SIG-M5 treated with dmso at 0.1 percent for 504 hours (cell line): Measurements from ENCODE around the gene CRYL1.
A peak's percentile ranks its signal among the peaks of the same experiment; 100 is the strongest.

ENCODE experiments used
- DNase-seq: peaks from one replicate; lab custom pipeline; 2025; ENCODE audit not compliant: unreplicated experiment; lab: John Stamatoyannopoulos, UW

CRYL1 gene

GRCh38 chr13:20426766-20427448 lies 98.8 kb downstream of the CRYL1 start:
- no peak for DNase-seq

- DNase-seq, result no peak
Measured at GRCh38 chr13:20425819-20426219, 99.8 kb downstream of the CRYL1 start.

- DNase-seq, result no peak
Measured at GRCh38 chr13:20424949-20425348, 100.7 kb downstream of the CRYL1 start.

GRCh38 chr13:20424559-20424852 lies 101.2 kb downstream of the CRYL1 start:
- DNase-seq, result no peak

DNA sequence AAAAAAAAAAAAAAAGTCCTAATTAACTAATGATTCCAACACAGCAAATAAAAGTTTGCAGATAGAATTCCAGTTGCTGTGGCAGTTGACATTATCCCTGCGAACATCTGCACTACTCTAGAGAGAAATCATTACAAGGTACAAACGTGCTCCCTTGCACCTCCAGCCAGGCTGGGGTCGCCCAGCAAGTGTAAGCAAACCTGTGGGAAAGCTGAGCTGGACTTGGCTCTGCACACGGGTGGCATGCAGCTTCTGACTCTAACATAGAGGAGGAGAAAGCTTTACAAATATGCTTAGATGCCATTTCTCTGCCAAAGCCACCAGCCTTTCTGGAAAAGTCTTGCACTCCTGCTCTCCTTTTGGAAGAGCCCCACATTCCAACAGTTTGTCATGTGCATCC lies 103.3 kb downstream of the CRYL1 start:
- DNase-seq, result no peak

DNA sequence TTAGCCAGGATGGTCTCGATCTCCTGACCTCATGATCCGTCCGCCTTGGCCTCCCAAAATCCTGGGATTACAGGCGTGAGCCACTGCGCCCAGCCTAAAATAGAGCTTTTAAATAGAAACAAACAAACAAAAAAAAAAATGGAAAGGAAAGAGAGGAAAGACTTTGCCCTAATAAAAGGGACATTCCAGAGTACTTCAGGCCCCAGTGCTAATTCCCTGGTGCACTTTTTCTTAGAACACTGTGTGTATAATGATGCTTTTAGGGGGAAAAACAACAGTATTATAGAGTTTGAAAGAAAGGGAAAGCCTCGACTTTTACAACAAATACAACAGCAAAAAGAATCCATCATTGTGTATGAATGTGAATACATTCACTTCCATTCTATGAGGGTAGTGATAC lies 104.7 kb downstream of the CRYL1 start:
- no peak for DNase-seq

GRCh38 chr13:20418953-20419352 lies 106.7 kb downstream of the CRYL1 start:
- DNase-seq, result no peak

DNA sequence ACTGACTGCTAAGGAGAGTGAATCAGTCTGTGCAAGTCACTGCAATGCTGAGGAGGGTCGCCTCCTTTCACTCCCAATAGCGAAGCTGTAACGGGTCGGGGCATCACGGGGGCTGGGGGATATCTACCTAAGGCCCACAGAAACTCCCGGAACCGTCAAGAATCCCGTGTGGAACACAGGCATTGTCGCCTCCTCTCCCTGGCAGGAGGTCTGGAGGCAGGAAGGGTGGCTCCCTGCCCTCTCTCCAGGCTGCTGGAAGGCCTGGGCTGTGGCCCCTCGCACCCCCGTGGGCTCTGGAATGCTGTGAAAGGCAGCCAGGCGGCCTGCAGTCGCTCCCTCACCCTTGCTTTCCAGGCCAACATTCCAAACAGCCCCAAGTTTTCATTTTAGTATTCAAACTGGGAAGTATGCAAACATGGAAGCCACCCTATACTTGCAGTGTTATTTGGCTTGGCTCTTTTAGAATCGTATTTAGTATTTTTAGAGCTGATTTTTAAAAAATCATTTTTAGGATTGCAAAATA lies 109.4 kb downstream of the CRYL1 start:
- DNase-seq, result no peak

GRCh38 chr13:20415694-20416107 lies 110.0 kb downstream of the CRYL1 start:
- no peak for DNase-seq

GRCh38 chr13:20415306-20415679 lies 110.4 kb downstream of the CRYL1 start:
- DNase-seq, result no peak

DNA sequence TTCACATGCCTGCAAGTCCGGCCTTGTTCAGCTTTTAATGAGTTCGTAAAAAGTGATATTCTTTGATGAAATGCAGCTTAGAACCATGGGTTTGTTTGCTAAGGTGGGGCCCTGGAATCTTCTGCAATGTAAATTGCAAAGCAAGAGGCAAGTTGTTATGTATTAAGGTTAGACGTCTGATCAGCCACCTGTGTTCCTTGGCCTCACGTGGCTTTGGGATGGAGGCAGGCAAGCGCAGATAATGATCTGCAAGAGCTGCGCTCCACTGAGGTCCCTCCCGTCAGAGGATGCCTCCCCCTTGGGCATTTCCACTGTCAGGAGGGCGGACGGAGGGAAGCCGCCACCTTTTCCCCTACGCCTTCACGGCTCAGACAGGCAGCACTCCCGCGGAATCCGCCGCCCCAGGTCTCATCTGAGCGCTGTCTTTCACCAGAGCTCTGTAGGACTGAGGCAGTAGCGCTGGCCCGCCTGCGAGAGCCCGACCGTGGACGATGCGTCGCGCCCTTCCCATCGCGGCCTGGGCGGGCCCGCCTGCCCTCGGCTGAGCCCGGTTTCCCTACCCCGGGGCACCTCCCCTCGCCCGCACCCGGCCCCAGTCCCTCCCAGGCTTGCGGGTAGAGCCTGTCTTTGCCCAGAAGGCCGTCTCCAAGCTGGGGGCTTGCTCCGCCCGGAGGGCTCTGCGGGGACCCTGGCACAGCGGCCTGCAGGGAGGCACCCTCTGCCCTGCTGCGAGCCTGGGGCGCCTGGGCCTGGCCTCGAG lies 110.9 kb downstream of the CRYL1 start:
- no peak for DNase-seq

DNA sequence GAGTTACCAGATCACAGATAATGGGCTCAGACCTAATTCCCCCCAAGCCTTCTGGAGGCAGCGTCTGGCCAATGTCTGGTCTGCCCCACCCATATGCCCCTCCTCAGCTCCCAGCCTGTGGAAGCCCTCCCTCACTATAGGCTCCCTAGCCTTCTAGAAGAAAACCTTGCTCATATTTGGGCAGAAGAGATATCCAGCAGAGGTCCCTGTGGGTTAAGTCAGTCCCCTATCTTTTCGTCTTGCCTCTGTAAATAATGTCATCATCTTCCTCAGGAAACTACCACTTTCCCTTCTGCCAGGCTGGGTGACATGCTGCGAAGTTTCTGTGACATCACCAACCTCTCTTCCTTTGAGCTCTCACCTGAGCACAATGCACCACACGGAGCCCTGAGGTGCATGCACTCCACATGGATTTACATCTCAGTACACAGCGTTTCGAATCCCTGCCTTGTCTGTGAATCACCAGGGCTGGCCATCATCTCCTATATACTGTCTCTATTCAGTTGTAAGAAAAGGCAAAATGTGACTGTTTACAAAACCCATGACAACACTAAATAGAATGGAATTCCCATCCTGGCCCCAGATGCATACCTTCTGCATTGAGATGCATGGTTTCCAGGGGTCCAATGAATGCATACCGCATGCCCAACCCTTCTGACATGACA lies 112.8 kb downstream of the CRYL1 start:
- DNase-seq, result no peak

GRCh38 chr13:20411638-20412342 lies 113.9 kb downstream of the CRYL1 start:
- peak; percentile 63 for DNase-seq

DNA sequence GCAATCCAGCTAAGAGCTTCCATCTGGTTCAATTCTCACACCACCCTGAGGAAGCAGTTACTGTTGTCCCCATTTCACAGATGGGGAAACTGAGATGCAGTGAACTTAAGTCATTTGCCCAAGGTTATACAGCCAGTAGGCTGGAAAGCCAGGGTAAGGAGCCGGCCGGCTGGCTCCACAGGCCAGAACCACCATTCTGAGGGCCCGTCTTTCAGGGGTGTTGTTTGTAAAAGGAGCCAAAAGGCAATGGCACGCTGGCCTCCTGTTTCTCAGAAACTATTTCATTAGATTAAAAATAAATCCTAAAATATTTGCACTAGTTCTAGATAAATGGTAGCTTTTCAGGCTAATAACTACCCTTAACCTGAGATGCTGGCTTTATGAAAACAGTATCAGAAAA lies 114.9 kb downstream of the CRYL1 start:
- no peak for DNase-seq

- no peak for DNase-seq
Measured at GRCh38 chr13:20408181-20408580, 117.5 kb downstream of the CRYL1 start.

- DNase-seq, result no peak
Measured at GRCh38 chr13:20407759-20408158, 117.9 kb downstream of the CRYL1 start.

GRCh38 chr13:20405691-20406090 lies 120.0 kb downstream of the CRYL1 start:
- DNase-seq, result no peak

DNA sequence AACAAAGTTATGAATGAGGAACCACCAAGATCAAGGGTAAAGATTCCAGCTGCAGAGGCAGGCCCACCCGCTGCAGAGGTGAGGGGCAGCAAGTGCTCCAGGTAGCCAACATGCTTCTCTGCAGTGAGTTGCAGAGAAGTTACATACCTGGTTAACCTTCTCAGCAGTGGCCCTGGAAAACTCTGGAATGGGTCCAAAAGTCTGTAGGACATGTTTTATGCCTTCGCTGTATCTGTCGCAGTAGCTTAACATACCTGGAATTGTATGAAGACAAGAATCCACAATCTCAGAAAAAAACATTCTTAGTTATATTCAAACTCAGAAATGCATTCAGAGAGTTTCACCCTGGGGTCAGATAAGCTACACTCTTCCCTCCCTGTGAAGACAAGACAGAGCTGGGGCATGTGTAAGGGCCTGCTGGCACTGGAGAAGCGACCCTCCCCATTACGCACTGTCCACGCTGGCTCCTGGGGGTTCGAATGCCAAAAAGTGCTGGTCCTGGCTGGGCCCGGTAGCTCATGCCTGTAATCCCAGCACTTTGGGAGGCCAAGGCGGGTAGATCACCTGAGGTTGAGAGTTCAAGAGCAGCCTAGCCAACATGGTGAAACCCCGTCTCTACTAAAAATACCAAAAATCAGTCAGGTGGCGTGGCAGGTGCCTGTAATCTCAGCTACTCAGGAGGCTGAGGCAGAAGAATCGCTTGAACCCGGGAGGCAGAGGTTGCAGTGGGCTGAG lies 121.0 kb downstream of the CRYL1 start:
- no peak for DNase-seq

DNA sequence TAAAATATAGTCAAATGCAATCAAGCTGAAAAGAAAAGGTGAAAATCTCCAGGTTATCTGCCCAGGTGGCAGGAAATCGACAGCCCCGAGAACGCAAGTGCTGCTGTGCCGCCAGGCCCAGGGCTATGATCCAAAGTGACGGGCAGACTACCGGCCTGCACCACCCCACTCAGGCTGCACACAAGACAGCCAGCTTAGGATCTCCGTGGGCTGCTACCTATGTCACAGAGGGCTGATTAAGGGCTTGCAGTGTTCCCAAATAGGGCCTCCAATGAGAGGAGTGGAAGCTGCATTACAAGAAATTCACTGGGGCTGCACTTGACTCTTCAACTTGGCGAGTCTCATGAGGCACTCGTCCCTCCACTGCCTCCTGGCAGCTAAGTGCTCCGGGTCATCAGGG lies 121.8 kb downstream of the CRYL1 start:
- DNase-seq, result no peak

GRCh38 chr13:20402881-20403280 lies 122.8 kb downstream of the CRYL1 start:
- DNase-seq, result no peak
